Testis (tissue), 2 donors: ENCODE results near the gene PTPN2.

Source experiments
- POLR2A ChIP-seq: fragments of 450-650 bp; IDR thresholded peaks from one replicate; pipeline ENCODE4 v1.6.1; 2017; ENCODE audit warnings: antibody characterized with exemption, mild to moderate bottlenecking, moderate library complexity
- TF ChIP-seq, protein P1 (sequence below), 3 experiments: fragments of 450-650 bp in 2 of 3; fragments of 200-600 bp in 1 of 3; sonication (generic) in 1 of 3; IDR thresholded peaks; one replicate each; pipeline ENCODE4 v1.5.1; 2016 to 2019; ENCODE audit warnings: antibody characterized with exemption in 3 of 3, mild to moderate bottlenecking in 2 of 3, moderate library complexity in 1 of 3

- TF ChIP-seq, protein P1, sequence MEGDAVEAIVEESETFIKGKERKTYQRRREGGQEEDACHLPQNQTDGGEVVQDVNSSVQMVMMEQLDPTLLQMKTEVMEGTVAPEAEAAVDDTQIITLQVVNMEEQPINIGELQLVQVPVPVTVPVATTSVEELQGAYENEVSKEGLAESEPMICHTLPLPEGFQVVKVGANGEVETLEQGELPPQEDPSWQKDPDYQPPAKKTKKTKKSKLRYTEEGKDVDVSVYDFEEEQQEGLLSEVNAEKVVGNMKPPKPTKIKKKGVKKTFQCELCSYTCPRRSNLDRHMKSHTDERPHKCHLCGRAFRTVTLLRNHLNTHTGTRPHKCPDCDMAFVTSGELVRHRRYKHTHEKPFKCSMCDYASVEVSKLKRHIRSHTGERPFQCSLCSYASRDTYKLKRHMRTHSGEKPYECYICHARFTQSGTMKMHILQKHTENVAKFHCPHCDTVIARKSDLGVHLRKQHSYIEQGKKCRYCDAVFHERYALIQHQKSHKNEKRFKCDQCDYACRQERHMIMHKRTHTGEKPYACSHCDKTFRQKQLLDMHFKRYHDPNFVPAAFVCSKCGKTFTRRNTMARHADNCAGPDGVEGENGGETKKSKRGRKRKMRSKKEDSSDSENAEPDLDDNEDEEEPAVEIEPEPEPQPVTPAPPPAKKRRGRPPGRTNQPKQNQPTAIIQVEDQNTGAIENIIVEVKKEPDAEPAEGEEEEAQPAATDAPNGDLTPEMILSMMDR (IDR thresholded peaks at IDR 0.05) = no peak
- no peak for TF ChIP-seq POLR2A
Measured at GRCh38 chr18:12750076-12750714, 133.8 kb downstream of the PTPN2 start.
